Measurements from ENCODE around the gene PCDH1.
A peak's percentile ranks its signal among the peaks of the same experiment; 100 is the strongest.

Gene PCDH1

DNA sequence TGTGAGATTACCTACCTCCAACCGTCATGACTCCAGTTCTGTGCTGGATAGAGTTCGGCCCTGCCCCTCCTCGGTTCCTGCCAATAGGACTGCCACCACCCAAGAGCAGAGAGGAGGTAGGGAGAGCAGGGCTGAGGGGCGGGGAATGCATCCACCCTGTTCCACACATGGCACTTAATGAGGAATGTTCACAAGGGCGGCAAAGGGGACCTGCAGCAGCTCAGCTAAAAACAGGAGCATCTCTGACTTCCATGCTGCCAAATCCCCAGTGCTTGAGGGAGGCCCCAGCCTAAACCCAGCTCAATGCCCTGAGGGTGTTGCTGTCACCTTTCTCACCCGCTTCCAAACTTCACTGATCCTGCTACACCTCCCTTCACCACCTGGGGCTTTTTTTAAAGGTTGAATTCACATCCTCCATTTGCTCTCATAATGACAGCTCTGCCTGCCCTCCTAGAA is 37.7 kb upstream of the PCDH1 start:
- Histone ChIP-seq H3K27me3 (ENCODE audit: low read length) (no peaks in the 10 kb centered on the region), H3K9me2 (replicated peaks; ENCODE audit: insufficient read depth, low read length) (no peaks in the 10 kb centered on the region), H3K79me2 (ENCODE audit: insufficient read depth, low read length) (no peaks in the 10 kb centered on the region), H3K4me3 (ENCODE audit: insufficient read depth, low read length, poor library complexity, severe bottlenecking) (no peak overlapping the region), H3K36me3 (ENCODE audit: low read length) (no peaks in the 10 kb centered on the region), H3K9ac (ENCODE audit: low read length) (no peak overlapping the region), H4K20me1 (ENCODE audit: low read depth, low read length) (no peaks in the 10 kb centered on the region), H2AFZ (ENCODE audit: low read depth, low read length, severe bottlenecking) (no peak overlapping the region), H3K9me3 (ENCODE audit: insufficient read depth, low read length) (no peaks in the 10 kb centered on the region), H3K4me2 (ENCODE audit: low read depth, low read length, poor library complexity, severe bottlenecking) (no peak overlapping the region), H3K27ac (ENCODE audit: low read depth, low read length) (no peak overlapping the region), H3F3A (ENCODE audit: insufficient read depth) (no peaks in the 10 kb centered on the region)
- TF ChIP-seq EZH2phosphoT487 (conservative IDR thresholded peaks at IDR 0.05; ENCODE audit: low read length): no peak
- TF ChIP-seq, protein P1, sequence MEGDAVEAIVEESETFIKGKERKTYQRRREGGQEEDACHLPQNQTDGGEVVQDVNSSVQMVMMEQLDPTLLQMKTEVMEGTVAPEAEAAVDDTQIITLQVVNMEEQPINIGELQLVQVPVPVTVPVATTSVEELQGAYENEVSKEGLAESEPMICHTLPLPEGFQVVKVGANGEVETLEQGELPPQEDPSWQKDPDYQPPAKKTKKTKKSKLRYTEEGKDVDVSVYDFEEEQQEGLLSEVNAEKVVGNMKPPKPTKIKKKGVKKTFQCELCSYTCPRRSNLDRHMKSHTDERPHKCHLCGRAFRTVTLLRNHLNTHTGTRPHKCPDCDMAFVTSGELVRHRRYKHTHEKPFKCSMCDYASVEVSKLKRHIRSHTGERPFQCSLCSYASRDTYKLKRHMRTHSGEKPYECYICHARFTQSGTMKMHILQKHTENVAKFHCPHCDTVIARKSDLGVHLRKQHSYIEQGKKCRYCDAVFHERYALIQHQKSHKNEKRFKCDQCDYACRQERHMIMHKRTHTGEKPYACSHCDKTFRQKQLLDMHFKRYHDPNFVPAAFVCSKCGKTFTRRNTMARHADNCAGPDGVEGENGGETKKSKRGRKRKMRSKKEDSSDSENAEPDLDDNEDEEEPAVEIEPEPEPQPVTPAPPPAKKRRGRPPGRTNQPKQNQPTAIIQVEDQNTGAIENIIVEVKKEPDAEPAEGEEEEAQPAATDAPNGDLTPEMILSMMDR (IDR thresholded peaks at IDR 0.05; ENCODE audit: insufficient read depth, low read length, poor library complexity, severe bottlenecking): no peak

- Histone ChIP-seq H3K4me3 (ENCODE audit: insufficient read depth, low read length, poor library complexity, severe bottlenecking) (no peak overlapping the region), H3K4me2 (ENCODE audit: low read depth, low read length, poor library complexity, severe bottlenecking) (no peak overlapping the region), H3K27me3 (ENCODE audit: low read length) (no peaks in the 10 kb centered on the region), H3K9ac (ENCODE audit: low read length) (no peak overlapping the region), H3K36me3 (ENCODE audit: low read length) (no peaks in the 10 kb centered on the region), H3F3A (ENCODE audit: insufficient read depth) (no peaks in the 10 kb centered on the region), H3K9me3 (ENCODE audit: insufficient read depth, low read length) (no peaks in the 10 kb centered on the region), H4K20me1 (ENCODE audit: low read depth, low read length) (no peaks in the 10 kb centered on the region), H2AFZ (ENCODE audit: low read depth, low read length, severe bottlenecking) (no peak overlapping the region), H3K27ac (ENCODE audit: low read depth, low read length) (no peak overlapping the region), H3K79me2 (ENCODE audit: insufficient read depth, low read length) (no peaks in the 10 kb centered on the region), H3K9me2 (replicated peaks; ENCODE audit: insufficient read depth, low read length) (no peaks in the 10 kb centered on the region)
- TF ChIP-seq, protein P1 (IDR thresholded peaks at IDR 0.05; ENCODE audit: insufficient read depth, low read length, poor library complexity, severe bottlenecking): no peak
- TF ChIP-seq EZH2phosphoT487 (conservative IDR thresholded peaks at IDR 0.05; ENCODE audit: low read length): no peak
Measured at GRCh38 chr5:141914797-141915196, 36.6 kb upstream of the PCDH1 start.

DNA sequence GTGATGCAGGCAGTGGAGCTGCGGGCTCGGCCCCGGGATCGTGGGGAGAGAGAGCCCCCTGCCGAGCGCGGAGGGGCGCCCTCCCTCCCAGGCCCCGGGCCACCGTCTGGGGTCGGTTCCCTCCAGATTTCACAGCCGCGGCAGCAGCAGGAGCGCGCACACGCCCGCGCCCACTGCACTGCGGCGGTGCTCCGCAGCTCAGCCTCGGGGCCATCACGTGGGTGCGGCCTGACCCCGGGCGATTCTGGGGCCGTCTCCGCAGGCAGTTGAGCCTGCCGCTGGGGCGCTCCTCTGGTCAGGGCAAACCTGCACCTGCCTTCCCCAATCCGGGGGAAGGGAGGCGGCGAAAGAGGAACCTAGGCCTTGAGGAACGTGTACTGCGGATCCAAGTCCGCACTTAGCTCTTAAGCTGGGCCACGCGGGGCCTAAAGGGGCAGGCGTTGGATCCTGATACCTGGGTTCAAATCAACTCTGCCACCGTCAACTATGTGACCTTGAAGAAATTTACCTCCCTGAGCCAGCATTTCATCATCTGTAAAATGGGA is 36.1 kb upstream of the PCDH1 start:
- Histone ChIP-seq H3K79me2 (ENCODE audit: insufficient read depth, low read length) (no peaks in the 10 kb centered on the region), H3K27me3 (ENCODE audit: low read length) (no peaks in the 10 kb centered on the region), H3K36me3 (ENCODE audit: low read length) (no peaks in the 10 kb centered on the region), H3K27ac (ENCODE audit: low read depth, low read length) (no peak overlapping the region), H3K9me2 (replicated peaks; ENCODE audit: insufficient read depth, low read length) (no peaks in the 10 kb centered on the region), H4K20me1 (ENCODE audit: low read depth, low read length) (no peaks in the 10 kb centered on the region), H2AFZ (ENCODE audit: low read depth, low read length, severe bottlenecking) (peak overlapping the region; percentile 54), H3K9me3 (ENCODE audit: insufficient read depth, low read length) (no peaks in the 10 kb centered on the region), H3K9ac (ENCODE audit: low read length) (no peak overlapping the region), H3K4me3 (ENCODE audit: insufficient read depth, low read length, poor library complexity, severe bottlenecking) (no peak overlapping the region), H3F3A (ENCODE audit: insufficient read depth) (no peaks in the 10 kb centered on the region), H3K4me2 (ENCODE audit: low read depth, low read length, poor library complexity, severe bottlenecking) (peak overlapping the region; percentile 9)
- no peak for TF ChIP-seq EZH2phosphoT487 (conservative IDR thresholded peaks at IDR 0.05; ENCODE audit: low read length)
- TF ChIP-seq, protein P1 (IDR thresholded peaks at IDR 0.05; ENCODE audit: insufficient read depth, low read length, poor library complexity, severe bottlenecking): peak; percentile 9
